GM19025 (cell line): ENCODE measurements around the gene FOXD2.

Experiments used
- ATAC-seq: cut with Tn5 transposase; IDR thresholded peaks from one replicate; pipeline ENCODE4 v1.9.1; 2021; ENCODE audit warnings: mild to moderate bottlenecking, low read depth, moderate library complexity; ENCODE audit not compliant: unreplicated experiment

Gene FOXD2

DNA sequence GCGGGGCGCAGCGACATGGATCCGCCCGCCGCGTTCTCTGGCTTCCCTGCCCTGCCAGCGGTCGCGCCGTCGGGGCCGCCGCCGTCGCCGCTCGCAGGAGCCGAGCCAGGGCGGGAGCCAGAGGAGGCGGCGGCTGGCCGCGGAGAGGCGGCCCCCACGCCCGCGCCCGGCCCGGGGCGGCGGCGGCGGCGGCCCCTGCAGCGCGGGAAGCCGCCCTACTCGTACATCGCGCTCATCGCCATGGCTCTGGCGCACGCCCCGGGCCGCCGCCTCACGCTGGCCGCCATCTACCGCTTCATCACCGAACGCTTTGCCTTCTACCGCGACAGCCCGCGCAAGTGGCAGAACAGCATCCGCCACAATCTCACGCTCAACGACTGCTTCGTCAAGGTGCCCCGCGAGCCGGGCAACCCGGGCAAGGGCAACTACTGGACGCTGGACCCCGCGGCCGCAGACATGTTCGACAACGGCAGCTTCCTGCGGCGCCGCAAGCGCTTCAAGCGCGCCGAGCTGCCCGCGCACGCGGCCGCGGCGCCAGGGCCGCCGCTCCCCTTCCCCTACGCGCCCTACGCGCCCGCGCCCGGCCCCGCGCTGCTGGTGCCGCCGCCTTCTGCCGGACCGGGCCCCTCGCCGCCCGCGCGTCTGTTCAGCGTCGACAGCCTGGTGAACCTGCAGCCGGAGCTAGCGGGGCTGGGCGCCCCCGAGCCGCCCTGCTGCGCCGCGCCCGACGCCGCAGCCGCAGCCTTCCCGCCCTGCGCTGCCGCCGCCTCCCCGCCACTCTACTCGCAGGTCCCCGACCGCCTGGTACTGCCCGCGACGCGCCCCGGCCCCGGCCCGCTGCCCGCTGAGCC is 21.3 kb upstream of the FOXD2 start:
- ATAC-seq = no peak

- ATAC-seq = no peak
These were observed 20.4 kb upstream of the FOXD2 start for GRCh38 chr1:47417170-47418044.

DNA sequence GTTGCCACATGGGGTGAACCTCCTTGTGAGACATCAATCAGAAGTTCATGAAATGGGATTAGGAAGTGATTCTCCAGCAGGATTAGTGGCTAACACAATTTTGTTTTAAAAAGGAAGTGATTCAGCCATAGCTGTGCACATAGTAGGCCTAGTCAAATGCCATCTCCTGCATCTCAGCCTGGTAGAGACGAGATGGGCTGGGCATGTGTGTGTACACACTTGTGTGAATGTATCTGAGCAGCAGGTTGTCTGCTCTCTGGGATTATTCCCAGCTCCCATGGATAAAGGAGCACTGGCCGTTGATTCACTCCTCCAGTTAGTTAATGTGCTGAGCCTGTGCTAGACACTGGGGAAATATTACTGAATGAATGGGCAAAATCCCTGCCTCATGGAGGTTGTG is 19.7 kb upstream of the FOXD2 start:
- no peak for ATAC-seq

GRCh38 chr1:47418681-47419325 is 19.0 kb upstream of the FOXD2 start:
- ATAC-seq = no peak

DNA sequence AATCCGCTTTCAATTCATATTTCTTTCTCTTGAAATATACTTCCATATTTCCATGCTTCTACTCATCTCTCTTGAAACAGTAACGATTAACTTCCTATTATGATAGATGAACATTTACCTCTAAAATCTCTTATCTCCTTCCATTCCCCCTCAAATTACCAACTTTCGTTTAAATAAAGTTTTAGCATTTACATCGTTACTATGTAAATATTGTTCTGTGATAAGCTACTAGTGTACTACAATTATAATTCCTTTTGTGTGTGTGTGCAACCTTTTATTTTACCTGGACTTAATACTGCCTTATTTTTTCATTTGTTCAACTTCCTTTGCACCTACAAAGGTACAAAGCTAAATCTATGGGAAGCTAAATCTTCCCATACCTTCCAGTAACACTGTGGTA is 17.3 kb upstream of the FOXD2 start:
- ATAC-seq = no peak

DNA sequence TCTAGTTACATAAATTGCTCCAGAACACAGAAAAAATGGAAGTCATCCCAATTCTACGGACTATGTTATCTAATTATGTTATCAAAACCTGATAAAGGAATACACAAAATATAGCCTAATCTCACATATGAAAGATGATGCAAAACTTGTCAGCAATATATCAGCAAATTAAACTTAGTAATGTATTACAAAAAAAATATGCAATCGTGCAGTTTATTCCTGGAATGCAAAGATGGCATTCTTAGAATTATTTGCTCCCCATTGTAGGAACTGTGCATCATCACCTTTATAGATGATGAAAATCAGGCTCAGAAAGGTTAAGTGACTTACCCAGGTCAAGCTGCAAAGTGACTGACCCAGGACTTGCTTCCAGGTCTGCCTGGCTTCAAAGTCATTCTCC is 14.0 kb upstream of the FOXD2 start:
- ATAC-seq = no peak

DNA sequence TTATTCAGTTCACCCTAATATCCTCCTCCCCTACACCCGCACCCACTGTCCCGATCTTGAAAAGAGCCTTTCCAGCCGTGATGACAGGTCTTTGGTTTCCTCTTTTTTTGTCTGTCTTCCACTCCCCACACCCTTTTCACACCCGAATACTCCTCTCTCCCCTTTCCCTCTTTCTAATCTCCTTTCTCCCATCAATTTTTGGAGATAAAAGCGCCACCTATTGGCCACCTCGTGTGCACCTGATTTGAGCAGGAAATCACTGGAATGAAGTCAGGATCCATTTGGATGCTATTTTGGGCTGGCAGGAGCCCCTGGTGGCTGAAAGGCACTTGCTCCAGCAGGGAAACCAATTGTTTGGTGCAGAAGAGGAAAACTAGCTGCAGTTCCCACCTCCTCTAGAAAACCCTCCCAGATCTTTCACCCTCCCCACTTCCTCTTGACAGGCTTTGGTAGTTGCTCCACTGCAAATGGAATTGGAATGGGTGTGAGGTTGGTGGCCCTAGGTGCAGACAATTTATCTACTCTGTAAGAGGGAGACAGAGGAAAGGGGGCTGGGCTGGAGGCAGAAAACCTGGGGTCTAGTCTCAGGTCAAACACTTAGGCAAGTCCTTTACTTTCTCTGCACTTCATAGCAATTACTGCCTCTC is 13.4 kb upstream of the FOXD2 start:
- ATAC-seq = no peak

DNA sequence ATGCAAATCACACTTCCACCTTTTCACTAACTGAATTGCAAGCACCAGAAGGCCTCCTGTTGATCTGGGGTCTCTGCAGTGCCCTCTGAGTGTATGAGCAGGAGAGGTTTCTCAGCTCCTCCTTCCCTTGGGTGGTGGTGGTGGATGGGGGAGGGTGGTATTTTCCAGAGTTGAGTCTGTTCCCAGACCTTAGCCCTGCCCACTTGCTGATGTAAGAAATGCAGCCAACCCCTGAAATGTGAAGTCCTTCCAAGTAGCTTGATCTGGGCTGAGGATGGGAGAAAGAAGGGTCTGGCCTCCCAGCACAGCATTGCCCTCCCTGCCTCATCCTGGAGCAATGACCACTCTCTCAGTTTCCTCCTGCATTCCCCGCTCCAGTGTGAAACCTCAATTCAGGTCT is 6.3 kb upstream of the FOXD2 start:
- no peak for ATAC-seq

GRCh38 chr1:47432071-47433036 is 5.5 kb upstream of the FOXD2 start:
- no peak for ATAC-seq

DNA sequence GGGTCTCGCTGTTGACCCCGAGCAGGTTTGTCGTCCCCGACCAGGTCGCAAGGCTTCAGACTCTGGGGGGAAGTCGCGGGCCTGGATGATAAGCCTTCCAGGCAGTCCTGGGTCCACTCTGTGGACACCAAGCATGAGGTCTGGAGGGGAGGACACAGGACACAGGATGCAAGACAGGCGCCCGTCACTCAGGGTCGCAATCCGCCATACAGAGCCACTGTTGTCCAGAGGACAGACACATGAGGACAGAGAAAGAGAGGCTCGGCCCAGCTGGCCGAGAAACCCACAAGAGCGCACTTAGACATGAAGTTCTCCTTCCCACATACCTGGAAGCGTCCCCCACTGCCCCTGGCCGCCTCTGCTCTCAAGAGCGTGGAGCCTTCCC is 4.8 kb upstream of the FOXD2 start:
- ATAC-seq = no peak

DNA sequence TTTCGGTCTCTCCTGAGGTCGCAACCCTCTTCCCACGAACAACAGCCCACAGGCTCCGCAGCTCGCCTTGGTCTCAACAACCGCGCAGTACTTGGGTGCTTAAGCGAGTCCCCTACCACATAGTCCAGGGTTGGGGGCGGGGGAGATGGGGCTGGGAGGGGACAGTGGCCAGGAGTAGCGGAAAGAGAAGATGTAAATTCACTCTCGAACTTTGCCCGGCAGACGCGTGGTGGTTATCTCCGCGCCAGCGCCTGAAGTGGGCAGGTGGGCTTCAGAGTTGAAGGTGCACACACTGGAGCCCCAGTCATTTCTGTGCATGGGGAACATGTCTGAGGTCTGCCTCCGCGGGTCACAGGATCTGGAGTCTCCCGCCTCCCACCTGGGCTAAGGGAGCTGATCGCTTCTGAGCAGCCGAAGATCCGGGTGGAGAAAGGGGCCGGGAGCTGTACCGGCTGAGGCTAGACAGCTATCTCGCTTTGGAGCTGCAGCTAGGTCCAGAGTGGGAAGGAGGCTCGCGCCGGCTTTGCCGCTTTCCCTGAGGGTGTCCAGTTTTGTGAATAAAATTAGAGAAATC is 4.3 kb upstream of the FOXD2 start:
- ATAC-seq = no peak

- ATAC-seq = no peak
These were observed 3.6 kb upstream of the FOXD2 start for GRCh38 chr1:47434051-47434842.

DNA sequence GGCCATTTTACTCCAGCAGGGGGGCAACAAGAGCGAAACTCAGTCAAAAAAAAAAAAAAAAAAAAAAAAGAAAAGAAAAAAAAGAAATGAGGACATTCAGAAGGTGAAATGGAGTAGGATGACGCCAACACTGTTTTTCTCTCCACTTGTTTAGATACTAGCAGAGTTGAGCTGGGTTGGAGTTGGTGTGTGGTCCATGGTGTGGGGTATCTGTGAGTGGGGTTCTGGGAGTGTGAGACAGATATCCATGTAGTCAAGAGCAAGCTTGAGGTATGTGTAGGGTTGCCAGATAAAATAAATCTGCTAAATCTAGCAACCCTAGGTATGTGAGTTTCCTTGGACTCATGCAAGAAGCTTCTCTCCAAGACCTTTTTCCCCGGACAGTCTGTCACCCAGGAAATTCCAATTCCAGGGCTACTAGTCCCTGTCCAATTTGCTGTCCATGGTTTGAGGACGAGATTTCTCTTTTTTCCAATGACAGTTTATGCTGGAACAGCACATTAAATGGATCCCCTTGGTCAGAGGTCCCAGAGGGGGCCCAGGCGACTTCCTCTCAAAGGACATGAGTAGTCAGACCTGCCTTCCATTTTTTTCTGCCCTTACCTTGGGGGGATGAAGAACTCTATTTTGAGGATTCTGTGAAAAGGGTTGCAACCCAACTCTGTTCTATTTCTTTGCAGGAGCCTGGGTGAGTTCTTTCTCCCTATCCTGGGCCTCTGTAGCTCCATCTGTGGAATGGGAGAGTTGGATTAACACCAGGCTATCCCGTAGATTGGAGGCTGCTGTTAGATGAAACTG is 2.1 kb upstream of the FOXD2 start:
- no peak for ATAC-seq

DNA sequence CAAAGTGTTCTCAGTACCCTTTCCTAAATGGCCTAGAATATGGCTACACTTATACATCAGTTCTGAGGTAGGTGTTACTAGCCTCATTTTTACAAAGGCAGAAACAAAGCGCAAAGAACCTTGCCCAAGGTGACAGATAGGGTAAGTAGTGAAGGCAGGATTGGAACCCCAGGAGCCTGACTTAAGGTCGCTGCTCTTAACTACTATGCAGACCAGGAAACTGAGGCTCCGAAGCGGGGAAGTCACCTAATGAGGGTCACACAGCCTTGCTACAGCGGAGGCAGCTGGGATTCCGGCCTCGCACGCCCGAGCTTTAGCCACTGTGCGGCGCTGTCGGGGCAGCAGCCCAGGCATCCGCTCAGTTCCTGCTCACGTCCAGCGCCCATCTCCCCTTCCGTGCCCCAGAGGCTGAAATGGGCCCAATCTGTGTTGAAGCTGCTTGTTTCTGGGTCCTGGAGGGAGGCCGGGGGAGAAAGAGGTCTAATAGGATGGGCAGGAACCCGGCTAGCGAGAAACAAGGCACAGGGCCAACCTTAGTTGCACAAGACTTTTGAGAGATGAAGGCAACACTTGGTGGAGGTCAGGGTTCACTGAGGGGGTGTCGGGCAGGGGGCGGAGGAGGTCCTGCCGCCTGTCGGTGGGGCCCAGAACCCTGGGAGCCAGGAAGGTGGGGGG is 1.4 kb upstream of the FOXD2 start:
- ATAC-seq = peak; percentile 23

- peak; percentile 8 for ATAC-seq
These were observed 831 bp upstream of the FOXD2 start for GRCh38 chr1:47436979-47437446.

- ATAC-seq = peak; percentile 1
These were observed 547 bp downstream of the FOXD2 start for GRCh38 chr1:47438165-47439016.
